ENCODE results near the gene KIRREL3.

DNA sequence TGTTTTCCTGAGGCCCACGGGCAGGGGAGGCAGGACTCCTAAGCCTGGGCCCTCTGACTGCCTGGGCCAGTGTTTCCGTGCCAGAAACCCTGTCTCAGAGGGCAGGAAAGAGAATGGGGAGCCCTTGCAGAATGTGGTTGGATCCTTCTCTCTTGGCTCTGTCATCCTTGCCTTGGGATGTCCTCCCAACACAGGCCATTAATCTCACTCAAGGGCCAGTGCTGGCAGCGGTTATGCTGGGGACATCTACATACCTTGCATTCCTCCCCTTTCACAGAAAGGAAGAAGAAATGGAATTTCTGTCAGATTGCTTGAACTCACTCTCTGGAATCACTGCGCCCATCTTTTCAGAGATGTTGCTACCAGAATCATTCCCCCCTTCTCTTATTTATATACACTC, 296.9 kb downstream of the KIRREL3 start:
- TF ChIP-seq, protein P1, sequence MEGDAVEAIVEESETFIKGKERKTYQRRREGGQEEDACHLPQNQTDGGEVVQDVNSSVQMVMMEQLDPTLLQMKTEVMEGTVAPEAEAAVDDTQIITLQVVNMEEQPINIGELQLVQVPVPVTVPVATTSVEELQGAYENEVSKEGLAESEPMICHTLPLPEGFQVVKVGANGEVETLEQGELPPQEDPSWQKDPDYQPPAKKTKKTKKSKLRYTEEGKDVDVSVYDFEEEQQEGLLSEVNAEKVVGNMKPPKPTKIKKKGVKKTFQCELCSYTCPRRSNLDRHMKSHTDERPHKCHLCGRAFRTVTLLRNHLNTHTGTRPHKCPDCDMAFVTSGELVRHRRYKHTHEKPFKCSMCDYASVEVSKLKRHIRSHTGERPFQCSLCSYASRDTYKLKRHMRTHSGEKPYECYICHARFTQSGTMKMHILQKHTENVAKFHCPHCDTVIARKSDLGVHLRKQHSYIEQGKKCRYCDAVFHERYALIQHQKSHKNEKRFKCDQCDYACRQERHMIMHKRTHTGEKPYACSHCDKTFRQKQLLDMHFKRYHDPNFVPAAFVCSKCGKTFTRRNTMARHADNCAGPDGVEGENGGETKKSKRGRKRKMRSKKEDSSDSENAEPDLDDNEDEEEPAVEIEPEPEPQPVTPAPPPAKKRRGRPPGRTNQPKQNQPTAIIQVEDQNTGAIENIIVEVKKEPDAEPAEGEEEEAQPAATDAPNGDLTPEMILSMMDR (conservative IDR thresholded peaks at IDR 0.05): no peak
- TF ChIP-seq ZFX (IDR thresholded peaks at IDR 0.05): no peak
